HS-27A (cell line): ENCODE measurements around the gene KAZN.
A peak's percentile ranks its signal among the peaks of the same experiment; 100 is the strongest.
"Not testable (repeated sequence)": the region's sequence is repeated elsewhere in the genome, so short reads cannot be mapped to it uniquely, and the experiment has no call there.

Experiments used
- DNase-seq: peaks from one replicate; pipeline ENCODE4 v3.0.0-alpha.2; 2012; ENCODE audit warnings: low read depth, missing footprints

Gene KAZN

DNA sequence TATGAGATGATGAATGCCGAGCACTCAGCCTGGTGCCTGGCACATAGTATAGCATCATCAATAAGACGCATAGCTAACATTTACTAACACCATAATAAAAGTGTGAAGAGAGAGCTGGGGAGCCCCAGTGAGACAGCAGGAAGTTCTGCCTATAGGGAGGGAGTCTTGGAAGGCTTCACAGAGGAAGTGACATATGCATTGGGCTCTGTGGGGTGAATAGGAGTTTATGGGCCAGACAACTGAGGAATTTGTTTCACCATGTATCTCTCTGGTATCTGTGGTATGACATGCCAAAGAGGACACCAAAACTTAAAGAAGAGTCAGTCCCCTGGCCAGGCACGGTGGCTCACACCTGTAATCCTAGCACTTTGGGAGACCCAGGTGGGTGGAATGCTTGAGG lies 436.8 kb downstream of the KAZN start:
- no peak for DNase-seq

GRCh38 chr1:15036101-15036500 lies 437.6 kb downstream of the KAZN start:
- no peak for DNase-seq

DNA sequence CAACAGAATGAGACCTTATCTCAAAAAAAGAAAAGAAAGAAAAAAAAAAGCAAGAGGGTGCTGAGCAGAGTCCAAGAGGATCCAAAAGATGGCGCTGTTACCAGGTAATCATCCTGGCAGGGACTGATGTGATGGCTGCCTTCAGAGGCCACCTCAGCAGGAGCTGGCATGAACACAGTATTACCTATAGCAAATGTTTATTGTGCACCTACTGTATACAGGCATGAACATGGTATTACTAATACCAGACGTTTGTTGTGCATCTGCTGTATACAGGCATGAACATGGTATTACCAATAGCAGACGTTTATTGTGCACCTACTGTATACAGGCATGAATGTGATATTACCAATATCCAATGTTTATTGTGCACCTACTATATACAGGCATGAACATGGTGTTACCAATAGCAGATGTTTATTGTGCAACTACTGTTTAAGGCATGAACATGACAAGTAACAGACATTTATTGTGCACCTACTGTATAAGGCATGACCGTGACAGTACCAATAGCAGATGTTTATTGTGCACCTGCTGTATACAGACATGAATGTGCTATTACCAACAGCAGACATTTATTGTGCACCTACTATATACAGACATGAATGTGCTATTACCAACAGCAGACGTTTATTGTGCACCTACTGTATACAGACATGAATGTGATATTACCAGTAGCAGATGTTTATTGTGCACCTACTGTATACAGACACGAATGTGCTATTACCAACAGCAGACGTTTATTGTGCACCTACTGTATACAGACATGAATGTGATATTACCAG lies 439.9 kb downstream of the KAZN start:
- peak; percentile 19 for DNase-seq

GRCh38 chr1:15039017-15039648 lies 440.6 kb downstream of the KAZN start:
- no peak for DNase-seq

DNA sequence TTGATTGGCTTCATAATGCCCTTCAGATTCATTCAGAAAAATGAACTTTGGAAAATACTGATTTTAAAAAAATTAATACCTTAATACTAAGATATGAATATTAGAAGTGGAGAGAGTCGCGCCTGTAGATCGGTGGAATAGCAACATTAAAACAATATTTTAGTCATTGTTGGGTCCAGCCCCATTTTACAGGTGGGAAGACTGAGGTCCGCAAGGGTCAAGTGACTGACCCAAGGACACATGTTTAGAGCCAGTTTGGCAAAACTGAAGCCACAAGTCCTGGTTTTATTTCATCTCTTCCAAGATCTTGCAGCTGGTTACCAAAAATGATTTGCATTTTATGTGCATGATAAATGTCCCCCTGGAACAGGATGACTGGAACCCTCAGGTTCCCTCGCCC lies 441.4 kb downstream of the KAZN start:
- no peak for DNase-seq

DNA sequence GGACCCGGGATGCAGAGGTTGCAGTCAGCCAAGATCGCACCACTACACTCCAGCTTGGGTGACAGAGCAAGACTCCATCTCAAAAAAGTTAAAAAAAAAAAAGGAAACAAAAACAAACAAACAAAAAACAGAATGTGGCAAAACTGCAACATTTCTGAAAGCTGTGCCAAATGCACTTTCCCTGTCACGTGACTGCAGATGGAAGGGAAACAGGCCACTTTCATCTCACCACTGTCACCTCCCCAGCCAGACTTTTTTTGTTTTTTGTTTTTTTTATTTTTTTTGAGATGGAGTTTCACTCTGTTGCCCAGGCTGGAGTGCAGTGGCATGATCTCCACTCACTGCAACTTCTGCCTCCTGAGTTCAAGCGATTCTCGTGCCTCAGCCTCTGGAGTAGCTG lies 442.2 kb downstream of the KAZN start:
- DNase-seq, result not testable (repeated sequence)

DNA sequence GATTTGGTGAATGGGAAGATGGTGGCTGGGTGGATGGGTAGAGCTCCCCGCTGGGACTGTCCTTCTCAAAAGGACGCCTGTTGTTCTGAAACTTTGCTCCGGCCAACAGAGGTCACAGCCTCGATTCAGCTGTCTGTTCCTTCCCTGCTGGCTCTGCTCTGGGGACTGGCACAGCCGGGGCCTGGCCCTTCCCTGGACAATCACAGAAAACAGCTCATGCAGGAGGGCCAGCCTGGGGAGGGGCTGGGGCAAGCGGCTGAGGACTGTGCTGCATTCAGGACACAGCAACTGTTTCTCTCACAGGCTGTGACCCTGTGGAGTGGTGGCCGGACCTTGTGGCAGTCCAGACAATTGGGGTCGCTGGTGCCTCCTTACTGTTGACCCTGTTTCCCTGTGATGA lies 444.4 kb downstream of the KAZN start:
- DNase-seq, result no peak

DNA sequence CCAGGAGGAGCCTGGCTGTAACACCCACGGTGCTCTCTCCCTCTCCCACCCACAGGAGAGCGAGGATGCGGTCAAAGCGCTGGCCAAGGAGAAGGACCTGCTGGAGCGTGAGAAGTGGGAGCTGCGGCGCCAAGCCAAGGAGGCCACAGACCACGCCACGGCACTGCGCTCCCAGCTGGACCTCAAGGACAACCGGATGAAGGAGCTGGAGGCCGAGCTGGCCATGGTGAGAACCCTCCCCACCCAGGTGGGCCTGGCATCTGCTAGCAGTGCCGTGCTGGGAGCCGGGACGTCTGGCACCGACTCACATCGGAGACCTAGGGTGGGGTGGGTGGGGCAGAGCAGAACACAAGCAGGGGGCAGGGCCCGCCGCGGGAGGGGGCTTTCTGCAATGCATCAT lies 445.4 kb downstream of the KAZN start:
- DNase-seq, result no peak

DNA sequence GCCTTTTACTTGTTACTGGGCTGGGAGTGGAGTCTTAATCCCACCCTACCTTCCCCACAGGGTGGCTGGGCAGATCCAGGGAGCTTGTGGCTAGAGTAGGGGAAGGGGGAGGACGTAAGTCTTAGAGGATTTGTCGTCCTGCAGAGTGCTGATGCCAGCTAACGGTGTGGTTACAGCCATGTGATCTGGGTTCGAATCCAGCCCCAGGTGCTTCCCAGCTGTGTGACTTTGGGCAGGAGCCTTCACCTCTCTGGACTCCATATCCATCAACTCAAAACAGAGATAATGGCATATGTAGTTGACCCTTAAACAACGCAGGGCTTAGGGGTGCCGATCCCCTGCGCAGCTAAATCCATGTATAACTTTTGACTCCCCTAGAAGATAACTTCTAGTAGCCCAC lies 446.6 kb downstream of the KAZN start:
- no peak for DNase-seq

DNA sequence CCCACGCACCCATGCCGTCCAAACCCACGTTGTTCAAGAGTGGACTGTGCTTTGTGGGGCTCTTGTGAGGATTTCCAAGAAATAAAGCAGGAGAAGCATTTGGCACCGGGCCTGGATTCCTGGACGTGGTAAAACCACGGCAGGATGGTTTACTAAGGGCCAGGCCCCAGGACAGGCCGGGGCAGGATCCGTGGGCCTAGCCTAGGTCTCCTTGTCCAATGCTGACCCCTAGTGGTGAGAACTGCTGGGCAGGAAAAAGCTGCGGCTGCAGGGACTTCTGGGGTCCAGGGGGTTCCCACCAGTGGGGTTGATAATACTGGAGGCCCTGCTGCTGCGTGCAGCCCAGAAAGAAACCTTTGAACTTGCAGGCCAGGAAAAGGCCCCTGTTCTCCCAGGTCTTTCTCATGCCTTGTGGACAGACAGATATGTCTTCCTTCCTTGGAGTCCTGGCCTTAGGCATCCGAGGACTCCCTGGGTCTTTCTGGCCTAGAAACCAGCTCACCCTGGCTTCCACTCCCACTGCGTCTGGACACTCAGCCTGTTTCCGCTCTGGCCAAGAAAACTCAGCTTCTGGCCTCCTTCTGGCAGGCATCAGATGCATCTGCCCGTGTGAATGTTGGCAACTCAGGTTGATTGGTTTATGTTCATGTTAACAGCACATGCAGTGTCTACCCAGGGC lies 448.1 kb downstream of the KAZN start:
- DNase-seq, result peak; percentile 31

GRCh38 chr1:15047237-15047636 lies 448.8 kb downstream of the KAZN start:
- no peak for DNase-seq

DNA sequence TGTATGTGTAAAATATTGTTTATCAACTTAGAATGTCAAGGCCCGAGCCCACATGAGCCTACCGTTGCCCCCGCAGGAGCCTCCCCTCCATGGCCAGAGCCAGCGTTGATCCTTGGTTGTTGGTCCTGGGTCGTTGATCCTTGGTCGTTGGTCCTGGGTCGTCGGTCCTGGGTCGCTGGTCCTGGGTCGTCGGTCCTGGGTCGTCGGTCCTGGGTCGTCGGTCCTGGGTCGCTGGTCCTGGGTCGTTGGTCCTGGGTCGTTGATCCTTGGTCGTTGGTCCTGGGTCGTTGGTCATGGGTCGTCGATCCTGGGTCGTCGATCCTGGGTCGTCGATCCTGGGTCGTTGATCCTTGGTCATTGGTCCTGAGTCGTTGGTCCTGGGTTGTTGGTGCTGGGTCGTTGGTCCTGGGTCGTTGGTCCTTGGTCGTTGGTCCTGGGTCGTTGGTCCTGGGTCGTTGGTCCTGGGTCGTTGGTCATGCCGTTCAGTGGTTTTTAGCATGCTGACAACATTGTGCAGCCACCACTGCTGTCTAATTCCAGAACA lies 450.0 kb downstream of the KAZN start:
- no peak for DNase-seq

GRCh38 chr1:15049067-15049466 lies 450.6 kb downstream of the KAZN start:
- DNase-seq, result no peak

DNA sequence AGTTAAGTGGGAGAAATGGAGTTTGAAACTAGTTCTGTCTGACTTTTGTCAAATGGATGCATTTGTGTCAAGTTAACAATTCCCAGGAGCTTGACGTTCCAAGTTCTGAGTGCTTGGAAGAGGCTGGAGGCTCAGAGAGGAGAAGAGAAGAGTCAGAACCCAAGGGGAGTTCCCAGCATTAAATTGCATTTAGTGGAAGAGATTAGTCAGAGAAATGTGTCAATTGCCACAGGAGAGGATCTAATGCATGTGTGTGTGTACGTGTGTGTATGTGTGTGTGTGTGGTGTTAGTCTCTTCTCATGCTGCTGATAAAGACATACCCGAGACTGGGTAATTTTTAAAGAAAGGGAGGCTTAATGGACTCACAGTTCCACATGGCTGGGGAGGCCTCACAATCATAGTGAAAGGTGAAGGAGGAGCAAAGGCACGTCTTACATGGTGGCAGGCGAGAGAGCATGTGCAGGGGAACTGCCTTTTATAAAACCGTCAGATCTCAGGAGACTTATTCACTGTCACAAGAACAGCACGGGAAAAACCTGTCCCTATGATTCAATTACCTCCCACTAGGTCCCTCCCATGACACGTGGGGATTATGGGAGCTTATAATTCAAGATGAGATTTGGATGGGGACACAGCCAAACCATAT lies 453.5 kb downstream of the KAZN start:
- DNase-seq, result no peak

DNA sequence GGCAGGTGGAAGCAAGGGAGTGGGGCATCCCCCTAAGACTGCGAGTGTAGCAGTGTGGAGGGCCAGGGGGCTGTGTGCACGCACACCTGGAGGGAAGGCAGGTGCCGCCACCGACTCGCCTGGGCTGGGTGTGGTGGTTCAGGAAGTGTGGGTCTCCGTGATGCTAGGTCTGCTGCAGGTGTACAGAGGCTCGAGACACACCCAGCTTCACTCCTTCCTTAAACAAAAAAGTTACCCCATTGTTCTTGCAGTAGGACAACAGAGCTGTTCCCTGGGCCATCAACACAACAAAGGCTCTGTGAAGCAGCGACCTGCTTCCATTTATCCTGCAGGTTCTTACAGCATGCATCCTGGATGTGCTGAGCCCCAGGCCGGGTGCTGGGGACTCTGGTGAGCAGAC lies 454.7 kb downstream of the KAZN start:
- no peak for DNase-seq

GRCh38 chr1:15055736-15056415 lies 457.4 kb downstream of the KAZN start:
- no peak for DNase-seq

DNA sequence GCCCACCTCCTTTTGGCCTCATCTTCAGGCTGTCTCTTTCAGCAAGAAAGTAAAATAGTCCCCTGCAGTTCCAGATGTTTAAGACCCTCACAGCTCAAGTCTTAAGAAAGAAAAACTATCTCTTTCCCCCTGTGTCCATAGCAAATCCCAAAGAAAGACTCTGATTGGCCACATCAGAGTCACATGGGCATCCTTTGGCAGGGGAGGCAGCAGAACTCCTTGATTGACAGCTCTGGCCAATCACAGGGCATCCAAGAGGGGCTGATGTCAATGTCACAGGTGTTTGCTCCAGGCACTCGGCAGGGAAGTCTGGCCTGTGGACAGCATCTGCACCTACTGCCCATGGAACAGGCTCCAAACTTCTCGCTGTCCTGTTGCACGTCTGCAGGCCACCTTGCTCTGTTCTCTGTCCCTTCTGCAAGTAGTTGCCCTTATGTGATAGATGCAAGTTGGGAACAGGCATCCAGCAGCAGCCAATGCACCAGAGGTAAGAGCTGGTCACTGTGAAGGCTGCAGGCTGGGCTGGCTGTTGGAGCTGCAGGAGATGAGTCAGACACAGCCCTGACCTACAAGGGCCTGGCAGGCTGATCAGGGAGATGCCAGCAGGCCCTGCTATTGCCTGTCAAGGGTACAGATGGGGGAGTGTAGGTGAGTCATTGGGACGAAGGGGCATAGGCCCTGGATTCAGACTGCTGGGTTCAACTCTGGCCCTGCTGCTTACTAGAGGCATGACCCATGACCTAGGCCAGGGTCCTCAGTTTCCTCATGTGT lies 458.2 kb downstream of the KAZN start:
- no peak for DNase-seq

- no peak for DNase-seq
Observed at GRCh38 chr1:15057834-15058233, 459.3 kb downstream of the KAZN start.

DNA sequence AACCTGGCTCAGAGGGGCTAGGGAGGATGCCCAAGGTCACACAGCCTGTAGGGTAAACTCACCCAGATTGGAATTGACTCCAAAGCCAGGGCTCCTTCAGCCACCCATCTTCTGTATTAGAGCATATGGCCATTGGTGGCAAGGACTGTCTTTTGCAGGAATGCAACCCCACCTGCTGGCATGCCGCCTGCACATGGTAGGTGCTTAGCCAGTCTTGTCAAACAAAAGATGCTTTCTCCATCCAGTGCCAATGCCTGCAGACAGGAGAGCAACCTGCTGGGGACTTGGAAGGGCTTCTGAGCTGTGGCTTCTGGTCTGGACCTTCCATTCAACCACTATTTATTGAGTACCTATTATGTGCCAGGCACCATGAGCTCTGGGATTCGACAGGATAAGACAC lies 459.8 kb downstream of the KAZN start:
- DNase-seq, result no peak

- no peak for DNase-seq
Observed at GRCh38 chr1:15060104-15060503, 461.6 kb downstream of the KAZN start.

GRCh38 chr1:15062479-15063099 lies 464.1 kb downstream of the KAZN start:
- no peak for DNase-seq
